Fibroblast of the aortic adventitia (primary cell): ENCODE measurements around the gene RAP1GAP. TPM values are rescaled to one million over a fixed set of nuclear protein-coding genes. Genes with fewer than 3 reads are reported as not detected.
"Not testable (repeated sequence)": the region's sequence is repeated elsewhere in the genome, so short reads cannot be mapped to it uniquely, and the experiment has no call there.

ENCODE experiments used
- DNase-seq: peaks from one replicate; pipeline ENCODE4 v3.0.0-alpha.2; 2010; ENCODE audit warnings: low read depth
- H3K4me3 ChIP-seq: 2 replicates; pipeline ENCODE4 v1.5.1; 2011; ENCODE audit warnings: low read depth, mild to moderate bottlenecking, control low read depth, low read length, moderate library complexity
- CTCF ChIP-seq: IDR thresholded peaks from 2 replicates; pipeline ENCODE4 v1.5.1; 2011; ENCODE audit warnings: mild to moderate bottlenecking, low read length, control low read depth, inconsistent platforms; ENCODE audit not compliant: insufficient read depth
- total RNA-seq: library from RNA; depleted of rRNA; stranded (reverse); fragments of >200 nt; gene quantifications from 2 replicates; pipeline ENCODE4 v1.2.3, GENCODE V29; 2012; ENCODE audit warnings: low replicate concordance

The RAP1GAP gene
- total RNA-seq, 1 donor, result 0.09 TPM

GRCh38 chr1:21677168-21677567 lies 8.0 kb upstream of the RAP1GAP start:
- no peak for DNase-seq
- TF ChIP-seq CTCF, result no peak
- no peak overlapping the region for H3K4me3 ChIP-seq

GRCh38 chr1:21674957-21675356 lies 5.8 kb upstream of the RAP1GAP start:
- H3K4me3 ChIP-seq, result no peak overlapping the region
- no peak for DNase-seq
- no peak for TF ChIP-seq CTCF

- not testable (repeated sequence) for H3K4me3 ChIP-seq, DNase-seq
These were observed 4.7 kb upstream of the RAP1GAP start for GRCh38 chr1:21673853-21674252.

- no peak overlapping the region for H3K4me3 ChIP-seq
- peak; percentile 91 for DNase-seq
- no peak for TF ChIP-seq CTCF
These were observed 4.2 kb upstream of the RAP1GAP start for GRCh38 chr1:21673277-21673780.

- no peak for DNase-seq
- H3K4me3 ChIP-seq, result no peak overlapping the region
- no peak for TF ChIP-seq CTCF
These were observed 3.5 kb upstream of the RAP1GAP start for GRCh38 chr1:21672478-21673276.

- H3K4me3 ChIP-seq, result no peak overlapping the region
- no peak for DNase-seq
- no peak for TF ChIP-seq CTCF
These were observed 2.8 kb upstream of the RAP1GAP start for GRCh38 chr1:21671915-21672314.

GRCh38 chr1:21670956-21671902 lies 2.1 kb upstream of the RAP1GAP start:
- no peak for TF ChIP-seq CTCF
- no peak for DNase-seq

More at GRCh38 chr1:21670956-21671902, 2.1 kb upstream of the RAP1GAP start:
- no peak overlapping the region for H3K4me3 ChIP-seq
